ENCODE measurements around the gene THRB. TPM values are rescaled to one million over a fixed set of nuclear protein-coding genes. Genes with fewer than 3 reads are reported as not detected.

Gene THRB
- total RNA-seq, 1 donor from 2014 or later = 3.1 TPM

DNA sequence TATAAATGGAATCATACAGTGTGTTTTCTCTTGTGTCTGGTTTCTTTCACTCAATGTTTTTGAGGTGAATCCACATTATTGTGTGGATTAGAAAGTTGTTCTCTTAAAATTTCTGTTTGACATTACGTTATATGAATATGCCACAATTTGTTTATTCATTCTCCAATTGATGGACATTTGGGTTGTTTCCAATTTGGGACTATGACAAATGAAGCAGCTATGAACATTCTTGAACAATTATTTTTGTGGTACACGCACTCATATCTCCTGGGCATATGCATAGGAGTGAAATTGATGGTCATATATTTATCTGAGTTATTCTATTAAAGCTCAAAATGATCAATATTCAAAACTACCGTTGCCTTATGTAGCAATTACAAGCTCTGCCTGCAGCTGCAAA lies 5.3 kb upstream of the THRB start:
- TF ChIP-seq, protein P1, sequence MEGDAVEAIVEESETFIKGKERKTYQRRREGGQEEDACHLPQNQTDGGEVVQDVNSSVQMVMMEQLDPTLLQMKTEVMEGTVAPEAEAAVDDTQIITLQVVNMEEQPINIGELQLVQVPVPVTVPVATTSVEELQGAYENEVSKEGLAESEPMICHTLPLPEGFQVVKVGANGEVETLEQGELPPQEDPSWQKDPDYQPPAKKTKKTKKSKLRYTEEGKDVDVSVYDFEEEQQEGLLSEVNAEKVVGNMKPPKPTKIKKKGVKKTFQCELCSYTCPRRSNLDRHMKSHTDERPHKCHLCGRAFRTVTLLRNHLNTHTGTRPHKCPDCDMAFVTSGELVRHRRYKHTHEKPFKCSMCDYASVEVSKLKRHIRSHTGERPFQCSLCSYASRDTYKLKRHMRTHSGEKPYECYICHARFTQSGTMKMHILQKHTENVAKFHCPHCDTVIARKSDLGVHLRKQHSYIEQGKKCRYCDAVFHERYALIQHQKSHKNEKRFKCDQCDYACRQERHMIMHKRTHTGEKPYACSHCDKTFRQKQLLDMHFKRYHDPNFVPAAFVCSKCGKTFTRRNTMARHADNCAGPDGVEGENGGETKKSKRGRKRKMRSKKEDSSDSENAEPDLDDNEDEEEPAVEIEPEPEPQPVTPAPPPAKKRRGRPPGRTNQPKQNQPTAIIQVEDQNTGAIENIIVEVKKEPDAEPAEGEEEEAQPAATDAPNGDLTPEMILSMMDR (IDR thresholded peaks at IDR 0.05; ENCODE audit: insufficient read depth, low read length, poor library complexity, severe bottlenecking) = no peak
- Histone ChIP-seq H3K27me3 (ENCODE audit: control insufficient read depth, insufficient read depth, low read length) (no peaks in the 10 kb centered on the region), H3K36me3 (ENCODE audit: control insufficient read depth, insufficient read depth, low read length) (no peaks in the 10 kb centered on the region), H3K4me3 (ENCODE audit: low read depth, low read length) (no peak overlapping the region)
- no peak for DNase-seq (ENCODE audit: low read depth)

DNA sequence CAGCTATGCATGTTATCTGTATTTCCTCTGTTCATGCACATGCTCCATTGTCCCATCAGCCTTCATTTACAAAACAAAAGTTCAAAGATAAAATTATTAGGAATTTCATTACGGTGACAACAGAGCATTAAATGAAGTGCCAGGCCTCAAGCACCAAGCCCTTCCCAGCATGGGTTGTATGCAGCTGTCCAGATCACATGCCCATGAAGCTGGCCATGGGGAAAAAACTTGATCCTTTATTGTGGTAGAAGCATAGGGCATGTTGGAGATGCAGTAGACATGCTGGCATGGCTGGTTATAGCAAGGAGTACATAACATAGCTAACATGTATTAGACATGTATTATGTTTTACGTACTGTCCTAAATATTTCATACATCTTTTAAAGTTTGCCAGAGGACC lies 4.1 kb upstream of the THRB start:
- Histone ChIP-seq H3K27me3 (ENCODE audit: control insufficient read depth, insufficient read depth, low read length) (no peaks in the 10 kb centered on the region), H3K36me3 (ENCODE audit: control insufficient read depth, insufficient read depth, low read length) (no peaks in the 10 kb centered on the region), H3K4me3 (ENCODE audit: low read depth, low read length) (no peak overlapping the region)
- no peak for DNase-seq (ENCODE audit: low read depth)
- TF ChIP-seq, protein P1 (IDR thresholded peaks at IDR 0.05; ENCODE audit: insufficient read depth, low read length, poor library complexity, severe bottlenecking) = no peak

DNA sequence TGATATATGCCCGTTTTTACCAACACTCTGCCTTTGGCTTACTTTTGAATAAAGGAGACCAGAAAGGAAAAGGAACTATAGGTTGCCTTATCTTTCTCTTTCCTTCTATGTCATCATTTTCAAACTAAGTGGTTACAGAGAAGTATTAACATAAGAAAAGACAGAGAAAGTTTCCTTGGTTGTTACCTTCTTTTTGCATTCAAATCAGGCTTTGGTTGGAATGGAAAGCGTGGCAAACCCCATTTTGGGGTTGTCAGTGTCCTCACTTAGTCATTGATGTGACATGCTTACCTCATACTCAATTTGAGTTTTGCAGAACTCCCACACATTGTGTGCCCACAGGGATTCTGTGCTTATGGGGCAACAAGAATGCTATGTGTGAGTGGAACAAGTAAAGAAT lies 3.7 kb upstream of the THRB start:
- no peak for DNase-seq (ENCODE audit: low read depth)
- H3K36me3 ChIP-seq (ENCODE audit: control insufficient read depth, insufficient read depth, low read length) = no peaks in the 10 kb centered on the region
- H3K27me3 ChIP-seq (ENCODE audit: control insufficient read depth, insufficient read depth, low read length) = no peaks in the 10 kb centered on the region
- no peak overlapping the region for H3K4me3 ChIP-seq (ENCODE audit: low read depth, low read length)
- TF ChIP-seq, protein P1 (IDR thresholded peaks at IDR 0.05; ENCODE audit: insufficient read depth, low read length, poor library complexity, severe bottlenecking) = no peak

DNA sequence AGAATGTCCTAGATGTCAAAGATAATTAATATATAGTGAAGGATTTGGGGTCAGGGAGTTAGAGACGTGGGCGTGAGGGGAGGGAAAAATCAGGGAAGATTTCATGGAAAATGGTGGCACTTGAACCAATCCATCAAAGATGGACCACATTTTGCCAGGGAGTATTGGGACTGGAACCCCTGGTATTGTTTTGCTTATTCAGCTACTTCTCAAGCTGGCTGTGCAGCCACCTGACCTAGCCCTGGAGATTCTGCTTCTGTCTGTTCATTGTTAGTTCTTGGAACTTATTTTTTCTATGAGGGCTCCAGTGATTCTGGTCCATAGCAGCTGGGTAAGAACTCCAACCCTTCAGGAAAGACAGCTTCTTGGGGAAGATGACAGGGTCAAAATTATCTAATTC lies 3.3 kb upstream of the THRB start:
- Histone ChIP-seq H3K4me3 (ENCODE audit: low read depth, low read length) (no peak overlapping the region), H3K36me3 (ENCODE audit: control insufficient read depth, insufficient read depth, low read length) (no peaks in the 10 kb centered on the region), H3K27me3 (ENCODE audit: control insufficient read depth, insufficient read depth, low read length) (no peaks in the 10 kb centered on the region)
- DNase-seq (ENCODE audit: low read depth) = no peak
- TF ChIP-seq, protein P1 (IDR thresholded peaks at IDR 0.05; ENCODE audit: insufficient read depth, low read length, poor library complexity, severe bottlenecking) = no peak

DNA sequence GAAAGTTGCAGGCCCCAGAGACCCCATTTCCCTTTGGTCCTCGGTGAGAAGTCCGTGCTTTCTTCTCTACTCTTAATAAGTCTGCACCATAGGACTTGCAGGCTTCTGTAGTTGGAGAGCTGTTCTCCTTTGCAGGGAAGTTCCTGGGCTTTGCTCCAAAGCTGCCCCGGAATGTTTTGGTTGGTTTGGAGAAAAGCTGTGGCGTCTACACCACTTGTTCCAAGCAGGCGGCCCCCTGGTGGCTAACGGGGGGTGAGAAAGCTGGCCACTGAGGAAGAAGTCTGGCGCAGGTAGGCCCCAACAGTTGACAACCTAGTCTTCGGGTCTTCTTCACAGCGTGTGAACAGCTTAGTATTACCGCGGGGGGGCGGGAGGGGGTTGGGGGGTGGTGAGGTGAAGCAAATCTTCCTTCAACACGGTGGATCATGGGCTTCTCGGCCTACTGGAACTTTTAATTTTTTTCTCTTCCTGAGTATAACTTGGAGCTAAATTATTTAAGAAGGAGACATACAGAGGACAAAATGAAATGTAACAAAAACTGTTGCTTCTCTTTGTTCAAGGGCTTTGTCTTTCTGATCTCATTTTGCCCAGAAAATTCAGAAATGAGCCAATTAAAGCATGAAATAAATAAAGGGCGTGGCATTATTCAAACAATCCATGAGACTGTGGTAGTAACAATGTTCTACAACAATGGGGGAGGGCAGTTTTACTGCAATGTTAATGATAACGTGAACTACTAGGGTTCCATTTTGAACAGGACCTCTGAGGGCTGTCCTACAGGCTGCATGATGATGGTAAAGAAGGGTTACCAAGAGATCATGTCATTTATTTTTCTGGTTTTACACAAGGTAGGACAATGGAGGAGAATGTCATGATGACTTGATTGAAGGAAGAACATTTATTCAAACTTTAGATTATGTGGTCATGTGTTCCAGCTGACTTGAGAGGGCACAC lies 2.2 kb upstream of the THRB start:
- Histone ChIP-seq H3K27me3 (ENCODE audit: control insufficient read depth, insufficient read depth, low read length) (no peaks in the 10 kb centered on the region), H3K4me3 (ENCODE audit: low read depth, low read length) (no peak overlapping the region), H3K36me3 (ENCODE audit: control insufficient read depth, insufficient read depth, low read length) (no peaks in the 10 kb centered on the region)
- TF ChIP-seq, protein P1 (IDR thresholded peaks at IDR 0.05; ENCODE audit: insufficient read depth, low read length, poor library complexity, severe bottlenecking) = peak; percentile 83
- no peak for DNase-seq (ENCODE audit: low read depth)
